HG03159 (cell line): ENCODE results near the gene LSM4.
A peak's percentile ranks its signal among the peaks of the same experiment; 100 is the strongest.
"Not testable (repeated sequence)": the region's sequence is repeated elsewhere in the genome, so short reads cannot be mapped to it uniquely, and the experiment has no call there.

ENCODE experiments used
- ATAC-seq: cut with Tn5 transposase; IDR thresholded peaks from one replicate; pipeline ENCODE4 v1.9.1; 2021; ENCODE audit warnings: mild to moderate bottlenecking, moderate library complexity; ENCODE audit not compliant: unreplicated experiment

LSM4 gene

DNA sequence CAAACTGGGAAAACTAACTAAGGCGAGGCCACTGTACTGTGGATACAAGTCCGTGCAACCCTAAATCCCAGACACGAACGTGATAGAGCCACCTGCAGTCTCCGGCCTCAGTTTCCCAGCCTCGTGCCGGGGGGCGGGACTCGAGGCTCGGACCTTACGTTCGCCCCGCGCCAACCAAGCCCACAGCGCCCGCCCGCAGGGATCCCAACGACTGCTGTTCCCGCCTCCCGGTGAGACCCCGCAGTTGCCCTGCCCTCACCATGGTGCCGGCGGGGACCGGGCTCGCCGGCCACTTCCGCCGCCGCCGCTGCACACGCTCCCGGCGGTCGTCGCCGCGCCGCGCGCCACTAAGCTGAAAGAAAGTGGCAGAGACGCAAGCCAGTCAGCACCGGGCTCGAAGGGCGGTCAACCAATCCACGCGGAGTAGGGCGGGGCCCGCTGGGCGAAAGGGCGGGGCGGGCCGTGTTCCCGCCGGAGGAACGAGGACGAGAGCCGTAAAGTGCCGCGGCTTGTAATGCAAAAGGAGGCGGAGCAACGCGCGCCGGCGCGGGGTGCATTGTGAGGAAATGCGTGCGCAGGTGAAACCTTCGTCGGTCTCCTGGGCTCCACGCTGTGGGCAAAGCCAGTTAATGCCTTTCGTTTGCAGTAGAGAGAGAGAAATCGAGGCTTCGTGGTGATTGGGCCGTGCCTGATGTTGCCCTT lies at the start of gene LSM4:
LSM4 (minus strand) TSS at position 318 of the 702 bp plus-strand sequence; CDS start at position 262, 56 bp downstream.
- peak; percentile 84 for ATAC-seq

- no peak for ATAC-seq
Observed at GRCh38 chr19:18368504-18369222, 45.8 kb upstream of the LSM4 start.

DNA sequence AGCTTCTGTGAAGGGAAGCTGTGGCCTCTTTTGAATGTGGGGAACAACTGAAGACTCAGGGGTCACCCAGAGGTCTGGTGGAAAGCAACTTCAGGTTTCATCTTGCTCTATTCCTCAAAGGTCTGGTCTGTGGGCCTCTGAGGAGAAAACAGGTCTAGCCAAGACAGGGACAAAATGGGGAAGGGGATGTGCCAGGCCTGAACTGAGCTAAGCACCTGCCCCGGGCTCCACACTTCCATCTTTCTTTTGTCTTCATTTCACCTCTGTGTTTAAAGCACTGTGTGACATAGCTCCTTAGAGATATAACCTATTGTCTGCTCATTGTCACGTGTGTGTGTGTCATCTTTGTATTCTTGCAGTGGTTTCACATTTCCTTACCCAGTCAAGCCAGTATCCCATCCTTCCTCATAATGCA lies 43.2 kb upstream of the LSM4 start:
- ATAC-seq = no peak

DNA sequence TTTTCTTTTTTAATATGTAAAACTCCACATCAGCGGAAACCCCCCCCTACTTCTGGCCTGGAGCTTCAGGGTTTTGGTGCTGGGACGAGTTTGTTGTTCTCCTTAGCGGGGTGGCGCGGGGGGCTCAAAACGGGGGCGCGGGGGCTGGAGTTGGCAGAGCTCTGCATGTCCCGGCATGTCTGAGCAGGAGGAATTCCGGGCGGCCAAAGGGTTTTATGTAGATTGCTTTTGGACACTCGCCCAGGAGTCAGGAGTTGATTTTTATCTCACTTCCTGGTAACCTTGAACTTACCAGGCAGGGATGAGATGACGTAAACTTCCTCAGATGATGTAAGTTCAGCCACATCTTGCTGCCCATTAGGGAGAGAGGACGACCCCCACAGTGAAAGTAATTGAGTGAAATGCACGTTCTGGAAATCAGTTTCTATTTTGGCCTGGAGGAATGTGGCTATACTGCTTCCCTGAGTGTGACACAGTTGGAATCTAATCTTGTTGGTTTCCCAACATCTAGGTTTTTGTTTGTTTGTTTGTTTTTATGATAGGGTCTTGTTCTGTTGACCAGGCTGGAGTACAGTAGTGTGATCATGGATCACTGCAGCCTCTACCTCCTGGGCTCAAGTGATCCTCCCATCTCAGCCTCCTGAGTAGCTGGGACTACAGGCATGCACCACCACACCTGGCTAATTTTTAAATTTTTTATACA lies 42.1 kb upstream of the LSM4 start:
- no peak for ATAC-seq

DNA sequence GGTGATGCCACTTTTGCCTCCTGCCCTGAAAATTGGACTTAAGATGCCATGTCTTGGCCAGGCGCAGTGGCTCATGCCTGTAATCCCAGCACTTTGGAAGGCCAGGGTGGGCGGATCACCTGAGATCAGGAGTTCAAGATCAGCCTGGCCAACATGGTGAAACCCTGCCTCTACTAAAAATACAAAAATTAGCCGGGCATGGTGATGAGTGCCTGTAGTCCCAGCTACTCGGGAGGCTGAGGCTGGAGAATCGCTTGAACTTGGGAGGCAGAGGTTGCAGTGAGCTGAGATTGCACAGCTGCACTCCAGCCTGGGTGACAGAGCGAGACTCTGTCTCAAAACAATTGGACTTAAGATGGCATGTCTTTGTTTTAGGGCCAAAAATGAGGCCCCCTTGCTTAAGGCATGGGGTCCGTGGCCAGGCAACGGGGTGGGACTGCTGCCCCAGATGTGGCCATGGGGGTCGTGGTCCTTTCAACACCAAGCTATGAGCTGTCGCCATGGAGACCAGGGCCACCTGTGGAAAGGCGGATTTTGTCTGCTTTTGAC lies 41.5 kb upstream of the LSM4 start:
- not testable (repeated sequence) for ATAC-seq

DNA sequence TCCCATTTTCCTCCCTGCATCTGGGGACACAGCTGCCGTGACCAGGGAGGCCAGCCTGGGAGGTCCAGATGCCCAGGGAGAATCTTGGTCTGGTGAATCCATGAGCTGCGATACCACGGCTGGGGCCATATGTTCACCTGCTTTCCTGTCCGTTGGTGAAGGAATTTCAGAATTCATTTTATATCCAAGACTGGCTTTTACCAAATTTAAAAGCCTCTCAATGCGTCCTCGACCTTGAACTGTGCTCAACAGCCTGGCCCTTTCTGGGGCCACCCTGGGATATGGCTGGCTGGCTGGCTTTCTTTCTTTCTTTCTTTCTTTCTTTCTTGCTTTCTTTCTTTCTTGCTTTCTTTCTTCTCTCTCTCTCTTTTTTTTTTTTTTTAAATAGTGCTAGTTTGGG lies 40.9 kb upstream of the LSM4 start:
- no peak for ATAC-seq

GRCh38 chr19:18362934-18363542 lies 40.2 kb upstream of the LSM4 start:
- ATAC-seq = no peak

GRCh38 chr19:18361646-18362045 lies 38.8 kb upstream of the LSM4 start:
- no peak for ATAC-seq

GRCh38 chr19:18357041-18357440 lies 34.2 kb upstream of the LSM4 start:
- no peak for ATAC-seq

GRCh38 chr19:18354743-18355142 lies 31.9 kb upstream of the LSM4 start:
- ATAC-seq = not testable (repeated sequence)

GRCh38 chr19:18353378-18354005 lies 30.6 kb upstream of the LSM4 start:
- ATAC-seq = no peak

DNA sequence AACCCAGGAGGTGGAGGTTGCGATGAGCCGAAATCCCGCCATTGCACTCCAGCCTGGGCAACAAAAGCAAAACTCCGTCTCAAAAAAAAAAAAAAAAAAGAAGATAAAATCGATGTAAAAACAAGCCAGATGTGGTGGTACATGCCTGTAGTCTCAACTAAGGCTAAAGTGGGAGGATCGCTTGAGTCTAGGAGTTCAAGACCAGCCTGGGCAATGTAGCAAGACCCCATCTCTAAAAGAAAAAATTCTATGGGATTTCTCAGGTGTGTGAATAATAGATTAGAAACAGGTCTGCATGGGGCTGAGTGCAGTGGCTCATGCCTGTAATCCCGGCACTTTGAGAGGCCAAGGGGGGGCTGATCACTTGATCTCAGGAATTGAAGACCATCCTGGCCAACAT lies 28.7 kb upstream of the LSM4 start:
- ATAC-seq = no peak

DNA sequence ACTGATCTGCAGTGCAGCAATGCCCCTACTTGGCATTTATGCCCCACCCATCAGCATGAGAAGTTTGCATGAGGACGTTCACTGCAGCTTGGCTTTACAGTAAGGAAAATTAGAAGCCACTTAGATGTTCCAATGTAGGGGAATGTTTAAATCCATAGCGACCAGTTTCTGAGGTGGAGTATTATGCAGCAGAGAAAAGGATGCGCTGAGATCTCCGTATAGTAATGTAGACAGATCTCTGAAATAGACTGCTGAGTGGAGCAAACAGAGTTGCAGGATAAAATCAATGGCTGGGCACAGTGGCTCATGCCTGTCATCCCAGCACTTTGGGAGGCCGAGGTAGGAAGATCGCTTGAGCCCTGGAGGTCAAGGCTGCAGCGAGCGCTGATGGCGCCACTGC lies 27.6 kb upstream of the LSM4 start:
- ATAC-seq = no peak

- ATAC-seq = no peak
Observed at GRCh38 chr19:18349524-18350128, 26.8 kb upstream of the LSM4 start.

GRCh38 chr19:18348818-18349339 lies 26.0 kb upstream of the LSM4 start:
- not testable (repeated sequence) for ATAC-seq

GRCh38 chr19:18348171-18348570 lies 25.3 kb upstream of the LSM4 start:
- no peak for ATAC-seq

DNA sequence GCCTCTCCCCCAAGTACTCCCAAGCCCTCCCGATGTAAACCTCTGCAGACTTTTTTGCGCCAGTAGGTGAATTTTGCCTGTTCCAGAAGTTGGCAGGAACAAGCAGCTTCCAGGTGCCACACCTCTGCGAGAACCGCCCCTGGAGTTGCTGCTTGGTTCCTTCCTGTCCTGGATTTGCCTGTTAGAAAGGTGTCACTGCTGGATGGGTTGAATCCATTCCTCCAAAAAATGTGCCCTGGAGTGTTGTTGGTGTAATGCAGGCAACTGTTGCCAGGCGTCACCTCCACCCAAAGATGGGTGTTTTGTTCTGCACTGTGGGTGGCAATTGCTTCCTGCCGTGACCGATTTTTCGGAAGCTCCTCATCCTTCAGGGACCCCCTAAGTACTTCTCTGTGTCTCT lies 23.2 kb upstream of the LSM4 start:
- no peak for ATAC-seq

DNA sequence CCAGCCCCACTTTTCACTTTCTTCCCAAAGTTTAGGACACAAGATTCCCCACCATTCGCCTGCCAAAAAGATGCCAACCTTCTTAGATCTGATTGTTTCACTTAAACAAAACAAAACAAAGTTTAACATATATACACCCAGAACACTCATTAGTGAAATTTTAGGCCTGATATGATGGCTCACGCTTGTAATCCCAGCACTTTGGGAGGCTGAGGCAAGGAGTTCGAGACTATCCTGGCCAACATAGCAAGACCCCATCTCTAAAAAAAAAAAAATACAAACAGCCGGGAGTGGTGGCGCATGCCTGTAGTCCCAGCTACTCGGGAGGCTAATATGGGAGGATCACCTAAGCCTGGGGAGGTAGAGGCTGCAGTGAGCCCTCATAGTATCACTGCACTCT lies 22.4 kb upstream of the LSM4 start:
- no peak for ATAC-seq

DNA sequence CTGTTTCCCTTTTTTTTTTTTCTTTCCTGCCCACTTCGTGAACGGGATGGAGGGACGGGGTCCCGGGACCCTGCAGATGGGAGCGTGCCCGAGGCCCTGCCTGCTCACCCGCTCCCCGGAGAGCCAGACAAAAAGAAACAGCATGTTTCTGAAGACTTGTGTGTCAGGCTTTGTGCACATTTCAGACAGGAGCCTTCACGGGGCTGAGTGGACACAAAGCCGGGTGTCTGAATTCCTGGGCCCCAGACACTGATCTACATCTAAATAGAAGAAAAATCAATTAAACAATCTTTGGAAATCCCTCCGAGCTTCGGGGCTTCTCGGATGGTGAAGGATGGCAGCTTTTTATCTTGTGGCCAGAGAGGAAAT lies 21.7 kb upstream of the LSM4 start:
- no peak for ATAC-seq

DNA sequence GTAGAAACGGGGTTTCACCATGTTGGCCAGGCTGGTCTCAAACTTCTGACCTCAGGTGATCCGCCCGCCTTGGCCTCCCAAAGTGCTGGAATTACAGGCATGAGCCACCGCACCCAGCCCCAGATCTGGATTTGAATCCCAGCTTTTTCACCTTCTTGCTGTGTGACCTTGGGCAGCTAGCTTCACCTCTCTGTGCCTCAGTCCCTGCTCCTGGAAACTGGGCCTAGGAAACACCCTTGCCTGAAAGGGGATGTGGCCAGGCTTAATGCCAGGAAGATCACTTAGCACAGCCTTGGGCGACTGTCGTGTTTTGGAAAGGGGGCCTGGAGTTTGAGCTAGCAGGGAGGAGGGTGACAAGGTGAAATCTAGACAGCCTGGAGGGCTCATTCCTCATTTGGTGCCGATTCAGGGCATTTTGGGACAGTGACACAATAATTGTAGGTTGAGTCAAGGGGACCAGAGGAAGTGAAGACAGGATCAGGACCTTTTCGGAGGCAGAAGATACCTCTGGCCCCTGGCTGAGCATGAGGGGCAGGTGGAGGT lies 19.3 kb upstream of the LSM4 start:
- ATAC-seq = no peak
